Panc1 (cell line): ENCODE data around the gene PEX6. TPM values are rescaled to one million over a fixed set of nuclear protein-coding genes. Genes with fewer than 3 reads are reported as not detected.

Experiments used
- ATAC-seq: fragments of 200-7000 bp; cut with Tn5 transposase; 2 replicates; pipeline ENCODE4 v1.9.1; 2020; ENCODE audit warnings: mild to moderate bottlenecking, moderate library complexity
- BruUV-seq: library from RNA; stranded (reverse); fragments of 400-500 nt; replicated peaks from 2 replicates; lab custom pipeline; 2021; lab: Mats Ljungman, UMichigan
- CTCF ChIA-PET: fragments of 300-600 bp; sonication (Branson Sonifier 250); formaldehyde crosslinking; loops from one replicate; lab custom pipeline; 2022; ENCODE audit warnings: antibody characterized with exemption; lab: Charles Lee
- POLR2A ChIA-PET: fragments of 300-600 bp; sonication (Branson Sonifier 250); formaldehyde crosslinking; loops from one replicate; lab custom pipeline; 2022; ENCODE audit warnings: antibody characterized with exemption; lab: Charles Lee
- DNase-seq: peaks from one replicate; pipeline ENCODE4 v3.0.0-alpha.2; 2010; ENCODE audit warnings: low read depth, low spot score
- H3K27ac ChIP-seq: 2 replicates; pipeline ENCODE4 v1.5.1; 2011; ENCODE audit warnings: mild to moderate bottlenecking, low read length, inconsistent platforms
- H3K27me3 ChIP-seq: fragments of 200-500 bp; sonication (Bioruptor generic); 2 replicates; pipeline ENCODE4 v1.6.0; 2014; ENCODE audit warnings: low read length, inconsistent platforms; ENCODE audit not compliant: control insufficient read depth, insufficient read depth
- H3K36me3 ChIP-seq: fragments of 200-500 bp; sonication (Bioruptor generic); 2 replicates; pipeline ENCODE4 v1.5.1; 2014; ENCODE audit warnings: inconsistent platforms, mild to moderate bottlenecking, low read length, moderate library complexity; ENCODE audit not compliant: control insufficient read depth, insufficient read depth
- H3K4me1 ChIP-seq: 2 replicates; pipeline ENCODE4 v1.5.1; 2011; ENCODE audit warnings: inconsistent platforms, mild to moderate bottlenecking, low read length, moderate library complexity; ENCODE audit not compliant: control insufficient read depth, insufficient read depth
- H3K4me3 ChIP-seq, 2 experiments: 2 replicates each; pipeline ENCODE4 v1.5.1; 2011 to 2012; ENCODE audit warnings: low read depth in 2 of 2, low read length in 2 of 2, mild to moderate bottlenecking in 2 of 2, inconsistent platforms in 1 of 2, moderate library complexity in 1 of 2
- H3K9me3 ChIP-seq: fragments of 200-500 bp; sonication (Bioruptor generic); 2 replicates; pipeline ENCODE4 v1.5.1; 2014; ENCODE audit warnings: low read depth, mild to moderate bottlenecking, inconsistent platforms, low read length, moderate library complexity; ENCODE audit not compliant: control insufficient read depth, insufficient read depth
- POLR2AphosphoS5 ChIP-seq: IDR thresholded peaks from 2 replicates; pipeline ENCODE4 v1.6.1; 2012; ENCODE audit warnings: mild to moderate bottlenecking, low read depth, low read length, moderate library complexity
- SIN3A ChIP-seq: IDR thresholded peaks from 2 replicates; pipeline ENCODE4 v1.6.1; 2012; ENCODE audit warnings: low read depth, mild to moderate bottlenecking, low read length, moderate library complexity, borderline replicate concordance; ENCODE audit not compliant: insufficient read depth
- TCF7L2 ChIP-seq: IDR thresholded peaks from 2 replicates; pipeline ENCODE4 v1.6.1; 2011; ENCODE audit warnings: mild to moderate bottlenecking, low read depth, low read length, inconsistent platforms
- in situ Hi-C: cut with HindIII; loops from 2 replicates; pipeline ENCODE4 v1.10.0; 2016; ENCODE audit warnings: low sequenced_read_pairs, low pct_unique_long_range_greater_than_20kb
- intact Hi-C: fragments of 100-400 bp; cut with micrococcal nuclease; formaldehyde crosslinking; loops from one replicate; pipeline ENCODE4 v1.10.0; 2022; ENCODE audit not compliant: unreplicated experiment
- total RNA-seq: library from RNA; stranded (reverse); gene quantifications from one replicate; pipeline ENCODE4 v1.2.1, GENCODE V29; 2021; ENCODE audit not compliant: unreplicated experiment
- TF ChIP-seq, protein P1 (sequence below), 2 experiments: IDR thresholded peaks; 2 replicates each; pipeline ENCODE4 v1.6.1; 2011 to 2012; ENCODE audit warnings: low read depth in 2 of 2, control low read depth in 1 of 2, low read length in 1 of 2, mild to moderate bottlenecking in 1 of 2, moderate library complexity in 1 of 2; ENCODE audit not compliant: insufficient read depth in 1 of 2
- TF ChIP-seq, protein P2 (sequence below): fragments of 450-650 bp; IDR thresholded peaks from 2 replicates; pipeline ENCODE4 v1.5.1; 2017; ENCODE audit warnings: mild to moderate bottlenecking

Gene PEX6
- total RNA-seq, 1 experiment from 2014 or later = 21.7 TPM

DNA sequence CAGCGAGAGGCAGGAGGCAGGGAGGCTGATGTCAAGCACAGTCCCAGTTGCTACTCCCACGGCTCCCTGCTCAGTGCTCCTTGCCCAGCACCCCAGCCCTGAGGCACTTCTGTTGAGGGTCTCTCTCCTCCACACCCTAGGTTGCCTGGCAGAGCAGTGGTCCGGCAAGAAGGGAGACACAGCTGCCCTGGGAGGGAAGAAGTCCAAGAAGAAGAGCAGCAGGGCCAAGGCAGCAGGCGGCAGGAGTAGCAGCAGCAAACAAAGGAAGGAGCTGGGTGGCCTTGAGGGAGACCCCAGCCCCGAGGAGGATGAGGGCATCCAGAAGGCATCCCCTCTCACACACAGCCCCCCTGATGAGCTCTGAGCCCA, 40.6 kb downstream of the PEX6 start:
- ChIA-PET POLR2A (interaction anchor here (1.1 kb wide), 1 partner anchor 9 kb away, joined by 4 read pairs; the partner anchor contains the start of gene CNPY3), CTCF (no interaction called here)

GRCh38 chr6:42937548-42938427, 41.2 kb downstream of the PEX6 start:
- intact Hi-C loops = no loop called here
- POLR2A ChIA-PET = interaction anchor here (1.1 kb wide), 1 partner anchor 9 kb away, joined by 4 read pairs; the partner anchor contains the start of gene CNPY3

More for the DNA sequence above, 40.6 kb downstream of the PEX6 start:
- no TSS peak for BruUV-seq
- no peak overlapping the region for H3K27ac ChIP-seq
- TF ChIP-seq, protein P1, sequence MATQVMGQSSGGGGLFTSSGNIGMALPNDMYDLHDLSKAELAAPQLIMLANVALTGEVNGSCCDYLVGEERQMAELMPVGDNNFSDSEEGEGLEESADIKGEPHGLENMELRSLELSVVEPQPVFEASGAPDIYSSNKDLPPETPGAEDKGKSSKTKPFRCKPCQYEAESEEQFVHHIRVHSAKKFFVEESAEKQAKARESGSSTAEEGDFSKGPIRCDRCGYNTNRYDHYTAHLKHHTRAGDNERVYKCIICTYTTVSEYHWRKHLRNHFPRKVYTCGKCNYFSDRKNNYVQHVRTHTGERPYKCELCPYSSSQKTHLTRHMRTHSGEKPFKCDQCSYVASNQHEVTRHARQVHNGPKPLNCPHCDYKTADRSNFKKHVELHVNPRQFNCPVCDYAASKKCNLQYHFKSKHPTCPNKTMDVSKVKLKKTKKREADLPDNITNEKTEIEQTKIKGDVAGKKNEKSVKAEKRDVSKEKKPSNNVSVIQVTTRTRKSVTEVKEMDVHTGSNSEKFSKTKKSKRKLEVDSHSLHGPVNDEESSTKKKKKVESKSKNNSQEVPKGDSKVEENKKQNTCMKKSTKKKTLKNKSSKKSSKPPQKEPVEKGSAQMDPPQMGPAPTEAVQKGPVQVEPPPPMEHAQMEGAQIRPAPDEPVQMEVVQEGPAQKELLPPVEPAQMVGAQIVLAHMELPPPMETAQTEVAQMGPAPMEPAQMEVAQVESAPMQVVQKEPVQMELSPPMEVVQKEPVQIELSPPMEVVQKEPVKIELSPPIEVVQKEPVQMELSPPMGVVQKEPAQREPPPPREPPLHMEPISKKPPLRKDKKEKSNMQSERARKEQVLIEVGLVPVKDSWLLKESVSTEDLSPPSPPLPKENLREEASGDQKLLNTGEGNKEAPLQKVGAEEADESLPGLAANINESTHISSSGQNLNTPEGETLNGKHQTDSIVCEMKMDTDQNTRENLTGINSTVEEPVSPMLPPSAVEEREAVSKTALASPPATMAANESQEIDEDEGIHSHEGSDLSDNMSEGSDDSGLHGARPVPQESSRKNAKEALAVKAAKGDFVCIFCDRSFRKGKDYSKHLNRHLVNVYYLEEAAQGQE (IDR thresholded peaks at IDR 0.05; ENCODE audit: insufficient read depth in 1 of 2, low read depth in 2 of 2, low read length in 1 of 2) = no peak
- TF ChIP-seq TCF7L2 (no peak), POLR2AphosphoS5 (no peak), SIN3A (no peak)
- TF ChIP-seq, protein P2, sequence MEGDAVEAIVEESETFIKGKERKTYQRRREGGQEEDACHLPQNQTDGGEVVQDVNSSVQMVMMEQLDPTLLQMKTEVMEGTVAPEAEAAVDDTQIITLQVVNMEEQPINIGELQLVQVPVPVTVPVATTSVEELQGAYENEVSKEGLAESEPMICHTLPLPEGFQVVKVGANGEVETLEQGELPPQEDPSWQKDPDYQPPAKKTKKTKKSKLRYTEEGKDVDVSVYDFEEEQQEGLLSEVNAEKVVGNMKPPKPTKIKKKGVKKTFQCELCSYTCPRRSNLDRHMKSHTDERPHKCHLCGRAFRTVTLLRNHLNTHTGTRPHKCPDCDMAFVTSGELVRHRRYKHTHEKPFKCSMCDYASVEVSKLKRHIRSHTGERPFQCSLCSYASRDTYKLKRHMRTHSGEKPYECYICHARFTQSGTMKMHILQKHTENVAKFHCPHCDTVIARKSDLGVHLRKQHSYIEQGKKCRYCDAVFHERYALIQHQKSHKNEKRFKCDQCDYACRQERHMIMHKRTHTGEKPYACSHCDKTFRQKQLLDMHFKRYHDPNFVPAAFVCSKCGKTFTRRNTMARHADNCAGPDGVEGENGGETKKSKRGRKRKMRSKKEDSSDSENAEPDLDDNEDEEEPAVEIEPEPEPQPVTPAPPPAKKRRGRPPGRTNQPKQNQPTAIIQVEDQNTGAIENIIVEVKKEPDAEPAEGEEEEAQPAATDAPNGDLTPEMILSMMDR = no peak
- H3K27me3 ChIP-seq = no peaks in the 10 kb centered on the region
- in situ Hi-C loops = no loop called here
- no peaks in the 10 kb centered on the region for H3K4me1 ChIP-seq
- DNase-seq (no peak), ATAC-seq (no peak)
- H3K36me3 ChIP-seq = peaks cover 6% of the 10 kb centered on the region; the same call in 1 of the 2 replicates
- H3K9me3 ChIP-seq = no peaks in the 10 kb centered on the region
- no peak overlapping the region for H3K4me3 ChIP-seq
- intact Hi-C loops = no loop called here

More at GRCh38 chr6:42937548-42938427, 41.2 kb downstream of the PEX6 start:
- H3K4me1 ChIP-seq = no peaks in the 10 kb centered on the region
- in situ Hi-C loops = no loop called here
- no peak overlapping the region for H3K4me3 ChIP-seq
- TF ChIP-seq, protein P2 = no peak
- TF ChIP-seq, protein P1 (IDR thresholded peaks at IDR 0.05; ENCODE audit: insufficient read depth in 1 of 2, low read depth in 2 of 2, low read length in 1 of 2) = no peak
- no peak for TF ChIP-seq TCF7L2
- no peak for TF ChIP-seq POLR2AphosphoS5
- TF ChIP-seq SIN3A = no peak
- DNase-seq (no peak), ATAC-seq (no peak)
- BruUV-seq = no TSS peak
- no peaks in the 10 kb centered on the region for H3K9me3 ChIP-seq
- peaks cover 6% of the 10 kb centered on the region; the same call in 1 of the 2 replicates for H3K36me3 ChIP-seq
- H3K27me3 ChIP-seq = no peaks in the 10 kb centered on the region
- CTCF ChIA-PET = no interaction called here
- no peak overlapping the region for H3K27ac ChIP-seq
